ENCODE measurements around the gene DDX11. TPM values are rescaled to one million over a fixed set of nuclear protein-coding genes. Genes with fewer than 3 reads are reported as not detected.
A peak's percentile ranks its signal among the peaks of the same experiment; 100 is the strongest.
"Not testable (repeated sequence)": the region's sequence is repeated elsewhere in the genome, so short reads cannot be mapped to it uniquely, and the experiment has no call there.

The DDX11 gene
- total RNA-seq (2021; fragmentation: NEBNext Ultra II Directional; extraction: Animal tissue kit (Norgen Biotek cat#: 25700)) = 10 to 100 TPM; 14.1 to 23.1 (median 20.5) TPM
- long read RNA-seq, partial matches to known transcripts = 1 of 2 reads
- long read RNA-seq, other reads (novel, unspliced or antisense) = 1 of 2 reads

DNA sequence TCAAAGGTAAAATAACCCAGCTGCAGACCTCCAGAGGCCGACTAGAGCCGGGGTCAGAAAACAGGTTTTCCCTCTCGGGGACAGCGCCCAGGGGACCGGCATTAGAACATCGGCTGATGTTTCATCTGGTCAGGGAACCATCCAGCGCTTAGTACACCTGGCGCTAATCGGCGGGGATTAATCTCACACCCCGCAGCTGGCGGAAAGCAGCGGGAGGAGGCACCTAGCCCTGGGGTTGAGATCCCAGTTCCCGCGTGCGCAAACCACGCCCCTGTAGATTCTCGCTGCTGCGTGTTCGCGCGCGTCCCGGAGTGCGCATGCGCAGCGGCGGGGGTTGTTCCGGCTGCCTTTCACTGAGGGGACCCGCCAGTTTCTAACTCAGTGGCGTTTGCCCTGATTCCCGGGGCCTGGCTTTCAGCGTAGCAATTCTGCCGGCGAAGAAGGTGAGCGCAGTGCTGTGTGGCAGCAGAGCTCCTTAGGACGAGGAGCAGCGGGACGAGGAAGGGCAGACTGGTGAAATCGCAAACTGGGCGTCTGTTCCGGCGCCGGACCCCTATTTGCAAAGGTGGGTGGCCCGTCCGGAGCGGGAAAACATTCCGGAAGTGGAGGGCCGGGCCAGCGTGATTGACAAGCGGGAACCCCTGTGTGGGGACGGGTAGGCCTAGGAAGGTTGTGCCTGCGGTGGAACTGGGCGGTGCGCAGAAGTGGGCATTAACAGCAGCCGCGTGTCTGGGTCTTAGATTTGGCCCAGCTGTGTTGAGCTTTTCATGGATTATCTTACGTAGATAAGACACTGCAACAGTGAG is at the start of gene DDX11:
Gene DDX11 (plus strand): TSS at position 334 of the 806 bp plus-strand sequence. CDS start 4,534 bp downstream, outside the sequence.
- Mint-ChIP-seq H3K27ac (peak within 1 kb of the TSS; percentile 95), H3K4me1 (ENCODE audit: low read depth) (peaks cover 36% of the 10 kb centered on the region), H3K4me3 (peak within 1 kb of the TSS; percentile 96)
- not testable (repeated sequence) for H3K9me3 Mint-ChIP-seq; H3K27me3 Mint-ChIP-seq (ENCODE audit: insufficient read depth); H3K36me3 Mint-ChIP-seq (ENCODE audit: low read depth)
- peak; percentile 85 for DNase-seq

GRCh38 chr12:31026202-31026601 is 47.5 kb upstream of the DDX11 start:
- Mint-ChIP-seq H3K36me3 (ENCODE audit: low read depth) (no peaks in the 10 kb centered on the region), H3K27ac (no peak overlapping the region), H3K4me1 (ENCODE audit: low read depth) (no peaks in the 10 kb centered on the region), H3K27me3 (ENCODE audit: insufficient read depth) (peaks cover 18% of the 10 kb centered on the region), H3K4me3 (no peak overlapping the region), H3K9me3 (no peaks in the 10 kb centered on the region)
- DNase-seq = no peak
- no peak for TF ChIP-seq CTCF (IDR thresholded peaks at IDR 0.05)

- not testable (repeated sequence) for H3K4me3 Mint-ChIP-seq; H3K36me3 Mint-ChIP-seq (ENCODE audit: low read depth); H3K4me1 Mint-ChIP-seq (ENCODE audit: low read depth); H3K9me3 Mint-ChIP-seq; H3K27ac Mint-ChIP-seq; DNase-seq
- peaks cover 13% of the 10 kb centered on the region for H3K27me3 Mint-ChIP-seq (ENCODE audit: insufficient read depth)
These were observed 46.7 kb upstream of the DDX11 start for GRCh38 chr12:31027006-31027405.

GRCh38 chr12:31029468-31029867 is 44.2 kb upstream of the DDX11 start:
- Mint-ChIP-seq H3K27ac (no peak overlapping the region), H3K36me3 (ENCODE audit: low read depth) (no peaks in the 10 kb centered on the region), H3K4me3 (no peak overlapping the region), H3K4me1 (ENCODE audit: low read depth) (peaks cover 13% of the 10 kb centered on the region), H3K9me3 (no peaks in the 10 kb centered on the region), H3K27me3 (ENCODE audit: insufficient read depth) (peaks cover 21% of the 10 kb centered on the region)
- TF ChIP-seq CTCF (IDR thresholded peaks at IDR 0.05) = no peak
- no peak for DNase-seq

DNA sequence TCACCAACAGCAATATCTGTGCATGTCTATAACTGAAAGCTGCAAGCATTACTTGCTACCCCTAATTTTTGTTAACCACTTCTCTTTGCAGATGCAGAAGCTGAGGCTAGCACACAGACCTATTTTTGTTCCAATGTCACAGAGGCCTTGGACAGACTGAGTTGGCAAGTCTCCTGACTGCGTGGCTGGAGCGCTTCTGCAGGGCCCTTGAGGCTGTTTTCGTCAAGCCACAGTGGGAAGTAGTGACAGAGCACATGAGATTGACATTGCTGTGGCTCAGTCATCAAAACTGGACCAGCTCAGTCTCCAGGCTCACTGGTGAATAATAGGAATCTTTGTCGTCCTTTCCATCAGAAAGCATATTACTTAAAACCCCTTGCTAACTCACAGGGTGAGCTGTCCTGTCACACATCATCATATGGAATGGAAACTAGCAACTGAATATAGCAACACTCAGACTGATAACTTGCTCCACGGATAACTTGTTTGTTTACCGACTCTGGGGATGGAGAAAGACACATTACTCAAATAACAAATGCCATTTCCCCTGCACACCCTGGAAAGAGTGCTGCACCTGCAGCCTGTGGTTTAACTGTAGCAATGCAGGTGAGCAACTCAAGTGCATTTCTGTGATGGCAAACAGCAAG is 43.6 kb upstream of the DDX11 start:
- Mint-ChIP-seq H3K27me3 (ENCODE audit: insufficient read depth) (peaks cover 24% of the 10 kb centered on the region), H3K9me3 (no peaks in the 10 kb centered on the region), H3K4me1 (ENCODE audit: low read depth) (peaks cover 15% of the 10 kb centered on the region), H3K36me3 (ENCODE audit: low read depth) (no peaks in the 10 kb centered on the region), H3K27ac (no peak overlapping the region), H3K4me3 (no peak overlapping the region)
- no peak for TF ChIP-seq CTCF (IDR thresholded peaks at IDR 0.05)
- no peak for DNase-seq

DNA sequence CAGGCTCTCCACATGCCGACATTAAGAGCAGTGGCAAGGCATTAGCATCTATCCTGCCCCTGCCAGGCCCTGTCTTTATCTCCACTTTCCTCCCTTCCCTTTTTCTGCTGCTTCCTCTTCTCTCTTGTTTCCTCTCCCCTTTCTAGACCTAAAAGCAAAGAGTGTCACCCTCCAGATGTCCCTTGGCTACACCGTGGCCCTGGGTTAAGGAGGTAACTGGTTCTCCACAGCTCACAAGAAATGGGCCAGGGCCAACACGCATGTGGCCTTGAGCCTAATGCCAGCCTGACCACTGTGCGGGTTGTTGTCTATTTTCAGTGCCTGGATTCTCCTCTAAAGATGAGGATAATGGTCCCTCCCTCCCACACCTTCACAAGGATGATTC is 41.7 kb upstream of the DDX11 start:
- Mint-ChIP-seq H3K9me3 (no peaks in the 10 kb centered on the region), H3K4me1 (ENCODE audit: low read depth) (peaks cover 31% of the 10 kb centered on the region), H3K27ac (no peak overlapping the region), H3K36me3 (ENCODE audit: low read depth) (no peaks in the 10 kb centered on the region), H3K27me3 (ENCODE audit: insufficient read depth) (peaks cover 21% of the 10 kb centered on the region), H3K4me3 (no peak overlapping the region)
- DNase-seq = no peak
- no peak for TF ChIP-seq CTCF (IDR thresholded peaks at IDR 0.05)

Data from HFFc6 (cell line).